ENCODE data around the gene CNTNAP5.

CNTNAP5 gene

DNA sequence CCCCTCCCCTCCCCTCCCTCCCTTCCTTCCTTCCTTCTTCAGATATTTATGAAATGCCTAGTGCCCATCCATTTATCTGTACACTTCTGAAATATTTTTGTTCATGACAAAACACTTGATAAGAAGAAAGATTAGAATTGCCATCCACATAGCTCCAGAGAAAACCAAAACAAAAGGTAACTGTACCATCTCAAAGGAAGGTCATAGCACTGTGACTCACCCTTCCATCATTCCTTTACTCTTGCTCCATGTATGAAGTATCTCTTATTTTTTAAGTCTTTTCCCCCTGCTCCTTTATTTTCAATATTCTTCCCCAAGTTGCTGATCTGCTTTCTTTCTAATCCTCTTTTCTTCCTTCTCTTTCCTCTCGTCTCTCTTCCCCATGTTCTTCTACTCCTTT, 9.9 kb downstream of the CNTNAP5 start:
- no peak overlapping the region for H3K4me3 ChIP-seq (ENCODE audit: low read depth, low read length)
- ChIA-PET POLR2A (no interaction called here), CTCF (no interaction called here)
- TF ChIP-seq, protein P1, sequence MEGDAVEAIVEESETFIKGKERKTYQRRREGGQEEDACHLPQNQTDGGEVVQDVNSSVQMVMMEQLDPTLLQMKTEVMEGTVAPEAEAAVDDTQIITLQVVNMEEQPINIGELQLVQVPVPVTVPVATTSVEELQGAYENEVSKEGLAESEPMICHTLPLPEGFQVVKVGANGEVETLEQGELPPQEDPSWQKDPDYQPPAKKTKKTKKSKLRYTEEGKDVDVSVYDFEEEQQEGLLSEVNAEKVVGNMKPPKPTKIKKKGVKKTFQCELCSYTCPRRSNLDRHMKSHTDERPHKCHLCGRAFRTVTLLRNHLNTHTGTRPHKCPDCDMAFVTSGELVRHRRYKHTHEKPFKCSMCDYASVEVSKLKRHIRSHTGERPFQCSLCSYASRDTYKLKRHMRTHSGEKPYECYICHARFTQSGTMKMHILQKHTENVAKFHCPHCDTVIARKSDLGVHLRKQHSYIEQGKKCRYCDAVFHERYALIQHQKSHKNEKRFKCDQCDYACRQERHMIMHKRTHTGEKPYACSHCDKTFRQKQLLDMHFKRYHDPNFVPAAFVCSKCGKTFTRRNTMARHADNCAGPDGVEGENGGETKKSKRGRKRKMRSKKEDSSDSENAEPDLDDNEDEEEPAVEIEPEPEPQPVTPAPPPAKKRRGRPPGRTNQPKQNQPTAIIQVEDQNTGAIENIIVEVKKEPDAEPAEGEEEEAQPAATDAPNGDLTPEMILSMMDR (IDR thresholded peaks at IDR 0.05; ENCODE audit: insufficient read depth, low read length, missing control alignments): no peak
- DNase-seq (ENCODE audit: low read depth, low spot score): no peak

DNA sequence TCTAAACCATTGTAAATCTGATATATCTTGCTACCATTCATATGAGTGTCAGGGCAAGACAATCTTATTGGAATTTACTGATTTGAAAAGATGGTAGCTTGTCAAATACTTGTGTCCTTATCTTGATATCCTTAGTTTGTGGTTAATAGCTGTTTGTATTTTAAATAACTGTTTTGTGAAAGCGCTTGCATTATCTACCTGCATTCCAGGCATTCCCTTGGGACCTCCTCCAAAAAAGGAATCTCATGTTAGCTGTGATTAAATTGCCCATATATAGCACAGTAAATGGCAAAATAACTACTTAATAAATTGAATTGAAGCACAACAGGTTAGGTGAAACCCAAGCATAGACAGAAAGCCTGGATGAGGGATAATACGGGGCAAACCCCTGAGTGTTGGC, 13.9 kb downstream of the CNTNAP5 start:
- POLR2A ChIA-PET: no interaction called here

DNA sequence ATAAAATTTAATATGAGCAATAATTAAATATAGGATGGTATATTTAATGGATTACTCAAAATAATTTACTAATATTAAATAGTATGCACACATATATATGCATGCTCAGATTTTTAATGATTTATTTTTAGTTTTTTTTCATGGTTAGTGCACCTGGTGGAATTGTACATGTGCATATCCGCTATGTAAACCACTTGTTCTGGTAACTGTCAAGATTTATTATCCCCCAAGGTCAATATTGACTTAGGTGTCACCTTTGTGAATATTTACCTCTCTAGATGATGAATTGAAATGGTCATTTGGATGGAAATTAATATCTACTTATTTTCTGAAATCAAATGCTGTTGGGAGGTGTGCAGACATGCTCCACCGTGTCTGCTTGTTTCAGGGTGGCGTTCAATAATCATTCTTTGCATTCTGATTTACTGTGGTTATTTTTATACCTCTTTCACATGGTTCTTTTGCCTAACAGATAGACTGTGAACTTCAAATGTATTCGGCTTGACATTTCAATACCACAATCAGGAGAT, 14.7 kb downstream of the CNTNAP5 start:
- CTCF ChIA-PET: no interaction called here
- TF ChIP-seq, protein P1 (IDR thresholded peaks at IDR 0.05; ENCODE audit: insufficient read depth, low read length, missing control alignments): no peak
- DNase-seq (ENCODE audit: low read depth, low spot score): no peak
- POLR2A ChIA-PET: no interaction called here
- no peak overlapping the region for H3K4me3 ChIP-seq (ENCODE audit: low read depth, low read length)

More for the DNA sequence above, 13.9 kb downstream of the CNTNAP5 start:
- CTCF ChIA-PET: no interaction called here
- DNase-seq (ENCODE audit: low read depth, low spot score): no peak
- H3K4me3 ChIP-seq (ENCODE audit: low read depth, low read length): no peak overlapping the region
- TF ChIP-seq, protein P1 (IDR thresholded peaks at IDR 0.05; ENCODE audit: insufficient read depth, low read length, missing control alignments): no peak

DNA sequence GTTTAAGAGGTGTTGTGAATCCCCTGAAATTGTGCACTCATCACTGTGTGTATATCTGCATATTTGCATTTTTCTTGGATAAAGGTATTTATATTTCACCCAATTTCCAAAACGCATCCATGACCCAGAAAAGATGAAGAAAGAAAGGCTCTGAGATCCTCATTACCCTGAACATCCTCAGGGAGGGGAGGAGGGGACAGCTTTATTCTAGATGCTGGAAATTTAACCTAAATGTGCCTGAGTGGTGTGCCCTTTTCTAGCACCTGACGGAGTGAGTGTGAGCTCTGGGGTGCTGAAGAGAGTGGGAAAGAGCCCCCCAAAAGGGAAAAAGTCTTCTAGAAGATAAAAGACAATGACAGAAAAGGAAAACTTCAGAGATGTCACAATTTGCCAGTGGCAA, 20.8 kb downstream of the CNTNAP5 start:
- ChIA-PET CTCF (no interaction called here), POLR2A (no interaction called here)
- DNase-seq (ENCODE audit: low read depth, low spot score): no peak
- TF ChIP-seq, protein P1 (IDR thresholded peaks at IDR 0.05; ENCODE audit: insufficient read depth, low read length, missing control alignments): no peak
- H3K4me3 ChIP-seq (ENCODE audit: low read depth, low read length): no peak overlapping the region

DNA sequence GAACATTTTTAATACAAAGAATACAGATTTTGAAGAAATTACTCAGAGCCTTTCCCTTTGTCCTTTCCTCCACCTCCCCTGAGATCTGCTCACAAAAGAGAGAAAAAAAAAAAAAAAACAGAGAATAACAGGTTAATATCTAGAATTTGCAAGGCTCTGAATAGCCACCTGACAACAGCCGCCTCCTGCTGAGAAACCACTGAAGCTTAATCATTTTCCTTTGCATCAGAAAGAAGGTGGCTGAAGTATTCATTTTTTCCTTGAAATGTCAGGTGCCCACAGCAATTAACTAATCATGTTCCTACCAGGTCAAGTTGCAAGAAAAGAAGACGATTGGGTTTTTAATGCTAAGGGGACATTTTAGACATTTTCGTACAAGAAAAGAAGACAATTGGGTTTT, 21.2 kb downstream of the CNTNAP5 start:
- TF ChIP-seq, protein P1 (IDR thresholded peaks at IDR 0.05; ENCODE audit: insufficient read depth, low read length, missing control alignments): no peak
- ChIA-PET POLR2A (no interaction called here), CTCF (no interaction called here)
- H3K4me3 ChIP-seq (ENCODE audit: low read depth, low read length): no peak overlapping the region
- no peak for DNase-seq (ENCODE audit: low read depth, low spot score)

DNA sequence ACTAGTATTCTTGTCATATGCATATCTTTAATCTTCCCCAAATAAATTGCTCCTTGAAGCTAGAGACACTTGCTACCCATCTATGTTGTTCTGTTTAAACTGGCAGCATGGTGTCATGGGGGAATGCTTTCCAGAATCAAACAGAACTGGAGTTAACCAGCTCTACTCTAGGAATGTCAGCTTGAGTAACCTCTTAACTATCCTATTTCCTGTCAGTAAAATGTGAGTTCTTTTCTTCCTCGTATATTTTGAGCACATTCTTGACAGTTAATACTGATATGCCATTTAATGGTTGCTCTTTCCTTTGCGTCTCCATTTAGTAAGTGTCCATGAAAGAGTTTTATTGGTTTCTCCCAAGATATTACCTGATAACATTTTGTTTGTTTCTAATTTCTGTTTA, 23.0 kb downstream of the CNTNAP5 start:
- no peak for DNase-seq (ENCODE audit: low read depth, low spot score)
- H3K4me3 ChIP-seq (ENCODE audit: low read depth, low read length): no peak overlapping the region
- ChIA-PET POLR2A (no interaction called here), CTCF (no interaction called here)
- TF ChIP-seq, protein P1 (IDR thresholded peaks at IDR 0.05; ENCODE audit: insufficient read depth, low read length, missing control alignments): no peak
